ENCODE measurements around the gene DAAM2. TPM values are rescaled to one million over a fixed set of nuclear protein-coding genes. Genes with fewer than 3 reads are reported as not detected.

The DAAM2 gene
- total RNA-seq, 4 donors from 2014 or later: 15.7 to 31.6 (median 20.7) TPM

GRCh38 chr6:39930540-39930939 lies 138.4 kb downstream of the DAAM2 start:
- H3K27me3 ChIP-seq: no peaks in the 10 kb centered on the region
- H3K4me1 ChIP-seq: peaks cover 2 to 31% (median 12%) of the 10 kb centered on the region in 4 donors
- peak overlapping the region; percentile 10 to 33 (median 27) for H3K27ac ChIP-seq
- 75% methylated on average over 4 of the region's 4 CpGs; no CpG with 5 or more reads in 1 of the 2 donors for WGBS, 2 donors (ENCODE audit: low coverage in 1 of 2)
- peaks cover 0 to 4% (median 0%) of the 10 kb centered on the region in 4 donors for H3K36me3 ChIP-seq
- H3K9me3 ChIP-seq: no peaks in the 10 kb centered on the region
- TF ChIP-seq CTCF (IDR thresholded peaks at IDR 0.05) (no peak), POLR2AphosphoS5 (IDR thresholded peaks at IDR 0.05) (no peak), POLR2A (IDR thresholded peaks at IDR 0.05) (no peak), EP300 (IDR thresholded peaks at IDR 0.05; ENCODE audit: low read depth) (no peak)
- in situ Hi-C loops (cut with MboI; ENCODE audit: low pct_ligation_motif_present in 1 of 4, low pct_unique_long_range_greater_than_20kb in 1 of 4, low sequenced_read_pairs in 3 of 4) (no loop called here), intact Hi-C loops (cut with DNase I; ENCODE audit: low total_unique reads) (no loop called here)
- H3K4me3 ChIP-seq: no peak overlapping the region
- DNase-seq: no peak

GRCh38 chr6:39931607-39932006 lies 139.4 kb downstream of the DAAM2 start:
- in situ Hi-C loops (cut with MboI; ENCODE audit: low pct_ligation_motif_present in 1 of 4, low pct_unique_long_range_greater_than_20kb in 1 of 4, low sequenced_read_pairs in 3 of 4): no loop called here
- Histone ChIP-seq H3K27ac (peak overlapping the region in 1 of 4 donors; percentile 10), H3K36me3 (no peaks in the 10 kb centered on the region), H3K9me3 (no peaks in the 10 kb centered on the region), H3K27me3 (no peaks in the 10 kb centered on the region), H3K4me3 (no peak overlapping the region), H3K4me1 (peaks cover 2 to 31% (median 12%) of the 10 kb centered on the region in 4 donors)
- 86 to 100% methylated on average over 1 of the region's 1 CpG for WGBS, 2 donors (ENCODE audit: low coverage in 1 of 2)
- TF ChIP-seq POLR2AphosphoS5 (IDR thresholded peaks at IDR 0.05) (no peak), POLR2A (IDR thresholded peaks at IDR 0.05) (no peak), EP300 (IDR thresholded peaks at IDR 0.05; ENCODE audit: low read depth) (no peak), CTCF (IDR thresholded peaks at IDR 0.05) (no peak)
- intact Hi-C loops (cut with DNase I; ENCODE audit: low total_unique reads): no loop called here
- no peak for DNase-seq

GRCh38 chr6:39932386-39932910 lies 140.3 kb downstream of the DAAM2 start:
- no peaks in the 10 kb centered on the region for H3K36me3 ChIP-seq
- H3K27me3 ChIP-seq: no peaks in the 10 kb centered on the region
- peak overlapping the region in 1 of 4 donors; percentile 71 for H3K4me3 ChIP-seq
- H3K27ac ChIP-seq: peak overlapping the region in 3 of 4 donors; percentile 74 to 89 (median 87)
- H3K9me3 ChIP-seq: no peaks in the 10 kb centered on the region
- H3K4me1 ChIP-seq: peaks cover 2 to 29% (median 16%) of the 10 kb centered on the region in 4 donors
- intact Hi-C loops (cut with DNase I; ENCODE audit: low total_unique reads): no loop called here
- TF ChIP-seq EP300 (IDR thresholded peaks at IDR 0.05; ENCODE audit: low read depth): no peak
- in situ Hi-C loops (cut with MboI; ENCODE audit: low pct_ligation_motif_present in 1 of 4, low pct_unique_long_range_greater_than_20kb in 1 of 4, low sequenced_read_pairs in 3 of 4): no loop called here
- WGBS, 2 donors (ENCODE audit: low coverage in 1 of 2): 86 to 93% methylated on average over 2 to 8 of the region's 8 CpGs
- DNase-seq: no peak

- peak overlapping the region; percentile 74 to 89 (median 82) for H3K27ac ChIP-seq
- no peak for DNase-seq
- 20 to 25% methylated on average over 1 to 9 of the region's 9 CpGs for WGBS, 2 donors (ENCODE audit: low coverage in 1 of 2)
Observed at GRCh38 chr6:39933669-39934130, 141.5 kb downstream of the DAAM2 start.

More at GRCh38 chr6:39933669-39934130, 141.5 kb downstream of the DAAM2 start:
- no peaks in the 10 kb centered on the region for H3K9me3 ChIP-seq
- intact Hi-C loops (cut with DNase I; ENCODE audit: low total_unique reads): no loop called here
- TF ChIP-seq POLR2A (IDR thresholded peaks at IDR 0.05) (no peak), POLR2AphosphoS5 (IDR thresholded peaks at IDR 0.05) (no peak), CTCF (IDR thresholded peaks at IDR 0.05) (no peak), EP300 (IDR thresholded peaks at IDR 0.05; ENCODE audit: low read depth) (no peak)
- no peaks in the 10 kb centered on the region for H3K27me3 ChIP-seq
- H3K4me1 ChIP-seq: peaks cover 2 to 36% (median 22%) of the 10 kb centered on the region in 4 donors
- in situ Hi-C loops (cut with MboI; ENCODE audit: low pct_ligation_motif_present in 1 of 4, low pct_unique_long_range_greater_than_20kb in 1 of 4, low sequenced_read_pairs in 3 of 4): no loop called here
- no peaks in the 10 kb centered on the region for H3K36me3 ChIP-seq
- peak overlapping the region; percentile 68 to 87 (median 74) for H3K4me3 ChIP-seq
